GM19438 (cell line): ENCODE data around the gene WDHD1.
"Not testable (repeated sequence)": the region's sequence is repeated elsewhere in the genome, so short reads cannot be mapped to it uniquely, and the experiment has no call there.

Experiments
- ATAC-seq: cut with Tn5 transposase; IDR thresholded peaks from one replicate; pipeline ENCODE4 v1.9.1; 2021; ENCODE audit warnings: low read depth; ENCODE audit not compliant: unreplicated experiment

Gene WDHD1

GRCh38 chr14:54909817-54910558 is 116.9 kb downstream of the WDHD1 start:
- ATAC-seq, result no peak

- not testable (repeated sequence) for ATAC-seq
Observed at GRCh38 chr14:54908973-54909372, 117.9 kb downstream of the WDHD1 start.

GRCh38 chr14:54908190-54908589 is 118.7 kb downstream of the WDHD1 start:
- no peak for ATAC-seq

- no peak for ATAC-seq
Observed at GRCh38 chr14:54906075-54906474, 120.8 kb downstream of the WDHD1 start.

GRCh38 chr14:54902521-54903420 is 124.1 kb downstream of the WDHD1 start, which contains the start of gene GCH1:
TSS of gene GCH1 (minus strand) at chr14:54902826. CDS start at chr14:54902663, 163 bp downstream.
- ATAC-seq, result peak; percentile 76

- ATAC-seq, result peak; percentile 55
Observed at GRCh38 chr14:54902143-54902520, 124.8 kb downstream of the WDHD1 start.

GRCh38 chr14:54901380-54902142 is 125.3 kb downstream of the WDHD1 start:
- peak; percentile 14 for ATAC-seq

- no peak for ATAC-seq
Observed at GRCh38 chr14:54899573-54899972, 127.3 kb downstream of the WDHD1 start.

GRCh38 chr14:54897809-54898555 is 128.9 kb downstream of the WDHD1 start:
- ATAC-seq, result not testable (repeated sequence)

- no peak for ATAC-seq
Observed at GRCh38 chr14:54895683-54896082, 131.2 kb downstream of the WDHD1 start.

- ATAC-seq, result no peak
Observed at GRCh38 chr14:54894995-54895394, 131.9 kb downstream of the WDHD1 start.

GRCh38 chr14:54893151-54893760 is 133.6 kb downstream of the WDHD1 start:
- no peak for ATAC-seq

- ATAC-seq, result no peak
Observed at GRCh38 chr14:54891471-54892245, 135.2 kb downstream of the WDHD1 start.

GRCh38 chr14:54890788-54891187 is 136.1 kb downstream of the WDHD1 start:
- peak; percentile 87 for ATAC-seq

- ATAC-seq, result no peak
Observed at GRCh38 chr14:54889919-54890318, 137.0 kb downstream of the WDHD1 start.
